NT2/D1 (cell line): ENCODE results near the gene CWC25.

Experiments
- SUZ12 ChIP-seq: IDR thresholded peaks from 2 replicates; pipeline ENCODE4 v1.6.1; 2011; ENCODE audit not compliant: insufficient read length, insufficient read depth; ENCODE audit errors: extremely low read depth
- ZNF274 ChIP-seq: IDR thresholded peaks from 2 replicates; pipeline ENCODE4 v1.6.1; 2011; ENCODE audit warnings: mild to moderate bottlenecking, low read depth, low read length

- TF ChIP-seq ZNF274 (no peak), SUZ12 (no peak)
Observed at GRCh38 chr17:38751144-38751807, 73.8 kb downstream of the CWC25 start.
